Subcutaneous adipose tissue (tissue), 4 donors: ENCODE measurements around the gene BID. TPM values are rescaled to one million over a fixed set of nuclear protein-coding genes. Genes with fewer than 3 reads are reported as not detected.

Experiments used
- CTCF ChIP-seq: fragments of 450-650 bp; IDR thresholded peaks from one replicate; pipeline ENCODE4 v1.5.1; 2016; ENCODE audit warnings: low read depth, mild to moderate bottlenecking, control low read depth, antibody characterized with exemption, moderate library complexity
- total RNA-seq, 4 donors: library from RNA; depleted of rRNA; stranded (reverse); fragments of >200 nt; gene quantifications; one replicate each; pipeline ENCODE4 v1.1.0, GENCODE V29; 2016

Gene BID
- total RNA-seq, 4 donors from 2014 or later = 24.2 to 53.0 (median 37.0) TPM

- TF ChIP-seq CTCF = no peak
Measured at GRCh38 chr22:17717708-17718107, 56.6 kb downstream of the BID start.

DNA sequence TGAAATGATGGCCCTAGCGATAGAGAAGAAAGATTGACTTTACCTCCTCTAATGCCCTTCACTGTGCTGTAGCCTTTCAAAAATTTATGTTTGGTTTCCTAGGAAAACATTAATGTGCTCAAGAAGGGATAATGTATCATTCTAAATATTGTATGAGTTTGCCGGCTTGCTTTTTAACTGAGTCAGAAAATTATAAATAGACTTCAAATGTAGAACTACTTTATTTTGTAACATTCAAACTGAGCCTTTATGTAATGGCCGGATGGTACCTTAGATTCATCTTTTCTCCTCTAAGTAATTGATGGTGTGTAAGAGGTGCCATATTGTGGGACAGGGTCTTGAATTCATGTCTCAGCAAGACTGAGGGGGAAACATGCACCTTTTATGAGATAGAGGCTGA lies 57.7 kb downstream of the BID start:
- no peak for TF ChIP-seq CTCF

DNA sequence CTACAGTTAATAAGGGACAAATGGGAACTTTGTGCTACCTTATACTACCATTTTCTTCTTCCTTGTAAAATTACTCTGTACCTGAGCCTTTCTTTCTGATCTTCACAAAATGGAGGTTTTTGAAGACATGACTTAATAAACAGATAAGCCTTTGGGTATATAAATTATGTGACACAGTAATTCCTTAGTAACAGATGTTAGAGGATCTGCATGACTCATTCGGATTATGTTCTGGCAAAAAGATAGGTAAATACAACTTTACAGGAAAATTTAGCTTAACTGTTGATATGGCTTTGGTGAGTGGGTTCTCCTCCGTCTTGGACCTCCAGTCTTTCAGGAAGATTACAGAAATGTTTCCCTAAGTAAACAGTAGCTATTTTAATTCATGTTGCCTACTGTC lies 61.8 kb downstream of the BID start:
- TF ChIP-seq CTCF = no peak

- TF ChIP-seq CTCF = no peak
Measured at GRCh38 chr22:17710023-17710422, 64.2 kb downstream of the BID start.

DNA sequence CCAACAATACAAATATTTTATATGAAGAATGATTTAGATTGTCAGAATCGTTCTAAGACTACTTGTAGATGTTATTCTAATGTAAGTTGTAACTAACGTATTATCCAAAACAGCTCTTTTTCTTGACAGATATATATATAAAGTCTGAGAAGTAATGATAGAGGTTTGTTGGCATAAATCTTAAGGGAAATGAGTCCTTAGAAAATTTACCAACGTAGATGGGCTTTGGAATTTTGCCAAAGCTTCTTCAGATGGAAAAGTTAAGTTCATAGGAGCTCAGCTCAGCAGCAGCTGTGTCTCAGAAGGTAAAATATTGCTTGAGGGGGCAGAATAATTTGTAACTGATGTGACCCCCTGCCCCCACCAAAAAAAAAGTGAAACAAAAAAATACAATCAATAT lies 66.7 kb downstream of the BID start:
- no peak for TF ChIP-seq CTCF

- TF ChIP-seq CTCF = no peak
Measured at GRCh38 chr22:17706947-17707346, 67.3 kb downstream of the BID start.

DNA sequence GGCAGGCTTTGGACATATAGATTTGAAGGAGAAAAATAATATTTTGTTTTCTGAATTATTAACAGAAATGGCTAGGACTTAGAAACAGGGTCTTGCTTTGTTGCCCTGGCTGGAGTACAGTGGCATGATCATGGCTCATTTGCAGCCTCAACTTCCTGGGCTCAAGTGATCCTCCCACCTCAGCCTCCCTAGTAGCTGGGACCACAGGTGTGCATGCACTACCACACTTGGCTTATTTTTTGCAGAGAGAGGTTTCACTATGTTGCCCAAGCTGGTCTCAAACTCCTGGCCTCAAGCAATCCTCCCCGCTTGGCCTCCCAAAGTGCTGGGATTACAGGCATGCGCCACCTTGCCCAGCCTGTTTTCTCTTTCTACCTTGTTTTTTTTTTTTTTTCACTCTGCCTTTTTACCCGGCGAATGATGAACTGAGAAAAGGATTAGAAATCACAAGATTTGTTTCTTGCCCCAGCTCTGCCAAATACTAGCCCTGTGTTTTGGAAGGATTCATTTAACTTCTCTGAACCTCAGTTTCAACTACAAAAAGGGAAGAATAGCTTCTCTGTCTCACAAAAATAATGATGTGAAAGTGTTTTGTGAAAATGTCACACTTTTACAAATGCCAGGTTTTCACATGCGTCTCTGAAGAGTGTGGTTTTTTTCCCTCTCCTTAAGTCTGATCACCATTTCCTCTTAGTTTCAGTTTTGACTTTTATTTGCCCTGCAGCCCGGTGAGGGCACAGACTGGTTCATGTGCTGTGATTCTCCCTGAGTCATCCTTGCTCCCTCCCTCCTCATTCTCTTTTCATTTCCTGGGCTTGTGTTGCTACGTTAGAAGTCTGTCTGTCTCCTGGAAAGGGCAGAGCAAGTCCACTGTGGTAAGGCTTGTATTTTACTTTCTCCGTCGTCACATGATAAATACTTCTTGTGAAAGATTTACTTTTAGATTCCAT lies 68.0 kb downstream of the BID start:
- TF ChIP-seq CTCF = no peak
